PC-3 (cell line): ENCODE data around the gene PIGT. TPM values are rescaled to one million over a fixed set of nuclear protein-coding genes. Genes with fewer than 3 reads are reported as not detected.

Source experiments
- ATAC-seq: fragments of 200-7000 bp; cut with Tn5 transposase; 2 replicates; pipeline ENCODE4 v1.9.1; 2020; ENCODE audit warnings: mild to moderate bottlenecking, moderate library complexity
- BruUV-seq: library from RNA; stranded (reverse); fragments of 400-500 nt; replicated peaks from 2 replicates; lab custom pipeline; 2021; lab: Mats Ljungman, UMichigan
- CTCF ChIA-PET: fragments of 300-600 bp; sonication (Branson Sonifier 250); formaldehyde crosslinking; loops from one replicate; lab custom pipeline; 2022; ENCODE audit warnings: antibody characterized with exemption; lab: Charles Lee
- POLR2A ChIA-PET: fragments of 300-600 bp; sonication (Branson Sonifier 250); formaldehyde crosslinking; loops from one replicate; lab custom pipeline; 2022; ENCODE audit warnings: antibody characterized with exemption; ENCODE audit not compliant: unreplicated experiment; lab: Charles Lee
- DNase-seq: peaks from one replicate; pipeline ENCODE4 v3.0.0-alpha.2; 2015
- H2AFZ ChIP-seq: fragments of 300-600 bp; sonication (generic); 2 replicates; pipeline ENCODE4 v1.6.0; 2016; ENCODE audit warnings: antibody characterized with exemption, low read length
- H3F3A ChIP-seq: fragments of 300-600 bp; sonication (generic); one replicate; pipeline ENCODE4 v1.6.0; 2017; ENCODE audit warnings: antibody characterized with exemption, low read length, control low read depth, mild to moderate bottlenecking; ENCODE audit not compliant: unreplicated experiment
- H3K27ac ChIP-seq: fragments of 300-600 bp; sonication (generic); 2 replicates; pipeline ENCODE4 v1.5.1; 2016; ENCODE audit warnings: mild to moderate bottlenecking, low read length
- H3K27me3 ChIP-seq: fragments of 300-600 bp; sonication (generic); 2 replicates; pipeline ENCODE4 v1.6.1; 2016; ENCODE audit warnings: low read length, mixed read lengths
- H3K36me3 ChIP-seq: fragments of 300-600 bp; sonication (generic); 2 replicates; pipeline ENCODE4 v1.6.1; 2016; ENCODE audit warnings: low read depth, mixed run types, low read length, mixed read lengths
- H3K4me1 ChIP-seq: fragments of 300-600 bp; sonication (generic); 2 replicates; pipeline ENCODE4 v1.5.1; 2016; ENCODE audit warnings: low read length; ENCODE audit not compliant: insufficient read depth
- H3K4me2 ChIP-seq: fragments of 300-600 bp; sonication (generic); 2 replicates; pipeline ENCODE4 v1.6.0; 2016; ENCODE audit warnings: low read length
- H3K4me3 ChIP-seq: fragments of 300-600 bp; sonication (generic); 2 replicates; pipeline ENCODE4 v1.5.1; 2016; ENCODE audit warnings: mild to moderate bottlenecking, low read length, mixed read lengths
- H3K79me2 ChIP-seq: fragments of 300-600 bp; sonication (generic); 2 replicates; pipeline ENCODE4 v1.6.1; 2017; ENCODE audit warnings: low read length, mixed read lengths
- H3K9ac ChIP-seq: fragments of 300-600 bp; sonication (generic); 2 replicates; pipeline ENCODE4 v1.6.0; 2016; ENCODE audit warnings: mild to moderate bottlenecking, low read length
- H3K9me2 ChIP-seq: fragments of 300-600 bp; sonication (generic); replicated peaks from 2 replicates; pipeline ENCODE4 v1.6.1; 2016; ENCODE audit warnings: mixed run types, low read length, mixed read lengths
- H3K9me3 ChIP-seq: fragments of 300-600 bp; sonication (generic); 2 replicates; pipeline ENCODE4 v1.6.1; 2016; ENCODE audit warnings: low read length, mixed read lengths
- H4K20me1 ChIP-seq: fragments of 300-600 bp; sonication (generic); 2 replicates; pipeline ENCODE4 v1.6.1; 2016; ENCODE audit warnings: low read length, mixed read lengths
- EZH2 ChIP-seq: fragments of 300-600 bp; sonication (generic); IDR thresholded peaks from one replicate; pipeline ENCODE4 v1.6.1; 2017; ENCODE audit warnings: antibody characterized with exemption, mild to moderate bottlenecking, low read length; ENCODE audit not compliant: unreplicated experiment
- EZH2phosphoT487 ChIP-seq: fragments of 300-600 bp; sonication (generic); IDR thresholded peaks from 2 replicates; pipeline ENCODE4 v1.6.1; 2018; ENCODE audit warnings: mild to moderate bottlenecking, antibody characterized with exemption, low read length, borderline replicate concordance
- intact Hi-C: fragments of 100-400 bp; cut with micrococcal nuclease; formaldehyde crosslinking; loops from 2 replicates; pipeline ENCODE4 v1.9.0; 2023
- total RNA-seq: library from RNA; depleted of rRNA; stranded (reverse); fragments of >200 nt; gene quantifications from 2 replicates; pipeline ENCODE4 v1.2.3, GENCODE V29; 2014
- TF ChIP-seq, protein P1 (sequence below): fragments of 300-600 bp; sonication (generic); conservative IDR thresholded peaks from 2 replicates; pipeline ENCODE4 v1.5.1; 2017; ENCODE audit warnings: antibody characterized with exemption, low read depth, mild to moderate bottlenecking, low read length

Gene PIGT
- total RNA-seq, 1 experiment from 2014 or later, result 129 TPM

DNA sequence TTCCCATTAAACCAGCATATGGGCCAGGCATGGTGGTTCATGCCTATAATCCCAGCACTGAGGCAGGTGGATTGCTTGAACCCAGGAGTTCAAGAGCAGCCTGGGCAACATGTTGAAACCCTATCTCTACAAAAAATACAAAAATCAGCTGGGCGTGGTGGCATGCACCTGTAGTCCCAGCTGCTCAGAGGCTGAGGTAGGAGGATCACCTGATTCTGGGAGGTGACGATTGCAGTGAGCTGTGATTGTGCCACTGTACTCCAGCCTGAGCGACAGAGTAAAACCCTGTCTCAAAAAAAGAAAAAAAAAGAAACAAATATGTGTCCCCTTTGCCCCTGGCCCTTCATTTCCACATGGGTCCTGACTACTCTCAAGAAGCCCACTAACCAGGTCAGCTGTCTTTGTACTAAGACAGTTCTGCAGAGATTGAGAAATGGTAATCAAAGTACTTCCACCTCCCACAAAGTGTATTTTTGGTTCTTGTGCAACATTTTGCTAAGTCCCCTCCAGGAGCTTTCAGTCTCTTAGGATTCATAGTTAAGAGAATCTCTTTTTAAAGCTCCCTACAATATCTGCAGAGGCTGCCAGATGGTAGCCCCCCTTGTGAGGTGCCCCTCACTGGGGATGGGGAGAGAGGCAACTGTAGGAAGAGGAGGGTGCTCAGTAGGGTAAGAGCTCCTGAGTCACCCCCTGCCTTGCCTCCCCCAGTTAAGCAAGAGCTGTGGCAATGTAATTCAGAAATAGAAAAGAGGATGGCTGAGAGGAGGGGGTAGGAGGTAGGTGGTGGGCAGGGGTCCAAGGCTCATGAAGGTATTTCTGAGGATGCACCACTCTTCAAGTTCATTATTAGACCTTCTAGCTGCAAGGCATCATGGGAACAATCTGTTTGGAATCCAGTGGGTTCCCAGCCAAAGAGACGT is 37.1 kb downstream of the PIGT start:
- intact Hi-C loops, result no loop called here
- POLR2A ChIA-PET, result no interaction called here
- Histone ChIP-seq H3K9me2 (no peaks in the 10 kb centered on the region), H3F3A (no peaks in the 10 kb centered on the region), H3K27ac (no peak overlapping the region), H3K4me1 (peaks cover 6% of the 10 kb centered on the region), H3K4me2 (no peak overlapping the region), H3K79me2 (no peaks in the 10 kb centered on the region), H3K36me3 (no peaks in the 10 kb centered on the region), H3K27me3 (no peaks in the 10 kb centered on the region), H3K9ac (no peak overlapping the region), H3K4me3 (no peak overlapping the region), H2AFZ (no peak overlapping the region), H4K20me1 (no peaks in the 10 kb centered on the region), H3K9me3 (no peaks in the 10 kb centered on the region)
- DNase-seq (no peak), ATAC-seq (no peak)
- no TSS peak for BruUV-seq
- TF ChIP-seq EZH2 (no peak), EZH2phosphoT487 (no peak)
- TF ChIP-seq, protein P1, sequence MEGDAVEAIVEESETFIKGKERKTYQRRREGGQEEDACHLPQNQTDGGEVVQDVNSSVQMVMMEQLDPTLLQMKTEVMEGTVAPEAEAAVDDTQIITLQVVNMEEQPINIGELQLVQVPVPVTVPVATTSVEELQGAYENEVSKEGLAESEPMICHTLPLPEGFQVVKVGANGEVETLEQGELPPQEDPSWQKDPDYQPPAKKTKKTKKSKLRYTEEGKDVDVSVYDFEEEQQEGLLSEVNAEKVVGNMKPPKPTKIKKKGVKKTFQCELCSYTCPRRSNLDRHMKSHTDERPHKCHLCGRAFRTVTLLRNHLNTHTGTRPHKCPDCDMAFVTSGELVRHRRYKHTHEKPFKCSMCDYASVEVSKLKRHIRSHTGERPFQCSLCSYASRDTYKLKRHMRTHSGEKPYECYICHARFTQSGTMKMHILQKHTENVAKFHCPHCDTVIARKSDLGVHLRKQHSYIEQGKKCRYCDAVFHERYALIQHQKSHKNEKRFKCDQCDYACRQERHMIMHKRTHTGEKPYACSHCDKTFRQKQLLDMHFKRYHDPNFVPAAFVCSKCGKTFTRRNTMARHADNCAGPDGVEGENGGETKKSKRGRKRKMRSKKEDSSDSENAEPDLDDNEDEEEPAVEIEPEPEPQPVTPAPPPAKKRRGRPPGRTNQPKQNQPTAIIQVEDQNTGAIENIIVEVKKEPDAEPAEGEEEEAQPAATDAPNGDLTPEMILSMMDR, result no peak
- CTCF ChIA-PET, result interaction anchor here (0.5 to 1.2 kb wide), 2 partner anchors 134 to 570 kb away, joined by 4 to 6 read pairs; no protein-coding TSS in a partner anchor

DNA sequence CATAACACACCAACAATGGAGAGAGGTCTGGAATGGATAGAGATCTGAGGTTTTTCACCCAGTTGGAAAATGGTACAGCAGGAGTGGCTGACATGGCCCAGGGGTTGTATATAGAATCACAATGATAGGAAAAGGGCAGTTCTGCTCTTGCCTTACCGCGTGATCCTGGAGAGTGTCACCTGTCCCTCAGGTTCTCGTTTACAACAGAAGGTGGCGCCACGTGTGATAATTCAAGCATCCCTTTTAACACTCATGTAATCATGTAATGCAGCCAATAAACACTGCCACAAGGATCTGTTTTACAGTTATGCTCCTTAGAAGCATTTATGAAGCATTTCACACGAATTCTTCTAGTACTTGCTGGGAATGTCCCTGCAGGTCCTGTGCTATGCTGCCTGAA is 40.7 kb downstream of the PIGT start:
- H3K4me1 ChIP-seq, result no peaks in the 10 kb centered on the region
- CTCF ChIA-PET, result interaction anchor here (1.2 kb wide), 1 partner anchor 318 kb away, joined by 7 read pairs; no protein-coding TSS in a partner anchor
- H2AFZ ChIP-seq, result no peak overlapping the region
- no peaks in the 10 kb centered on the region for H3K36me3 ChIP-seq
- H3K79me2 ChIP-seq, result no peaks in the 10 kb centered on the region
- no peaks in the 10 kb centered on the region for H3K9me3 ChIP-seq
- H3K9me2 ChIP-seq, result no peaks in the 10 kb centered on the region
- no peaks in the 10 kb centered on the region for H3K27me3 ChIP-seq
- POLR2A ChIA-PET, result no interaction called here
- no peaks in the 10 kb centered on the region for H4K20me1 ChIP-seq
- BruUV-seq, result no TSS peak
- no peak overlapping the region for H3K4me2 ChIP-seq
- H3F3A ChIP-seq, result no peaks in the 10 kb centered on the region
- no peak overlapping the region for H3K4me3 ChIP-seq
- ATAC-seq (peak; percentile 54; the same call in 1 of the 2 replicates), DNase-seq (peak; percentile 63)
- no peak overlapping the region for H3K27ac ChIP-seq
- TF ChIP-seq EZH2, result no peak
- TF ChIP-seq, protein P1, result peak; percentile 74
- no peak for TF ChIP-seq EZH2phosphoT487
- H3K9ac ChIP-seq, result no peak overlapping the region
- intact Hi-C loops, result loop anchor here (5.0 kb wide), 2 partner anchors 139 to 316 kb away; no protein-coding TSS in a partner anchor
